ENCODE measurements around the gene HOXB9.

The HOXB9 gene

DNA sequence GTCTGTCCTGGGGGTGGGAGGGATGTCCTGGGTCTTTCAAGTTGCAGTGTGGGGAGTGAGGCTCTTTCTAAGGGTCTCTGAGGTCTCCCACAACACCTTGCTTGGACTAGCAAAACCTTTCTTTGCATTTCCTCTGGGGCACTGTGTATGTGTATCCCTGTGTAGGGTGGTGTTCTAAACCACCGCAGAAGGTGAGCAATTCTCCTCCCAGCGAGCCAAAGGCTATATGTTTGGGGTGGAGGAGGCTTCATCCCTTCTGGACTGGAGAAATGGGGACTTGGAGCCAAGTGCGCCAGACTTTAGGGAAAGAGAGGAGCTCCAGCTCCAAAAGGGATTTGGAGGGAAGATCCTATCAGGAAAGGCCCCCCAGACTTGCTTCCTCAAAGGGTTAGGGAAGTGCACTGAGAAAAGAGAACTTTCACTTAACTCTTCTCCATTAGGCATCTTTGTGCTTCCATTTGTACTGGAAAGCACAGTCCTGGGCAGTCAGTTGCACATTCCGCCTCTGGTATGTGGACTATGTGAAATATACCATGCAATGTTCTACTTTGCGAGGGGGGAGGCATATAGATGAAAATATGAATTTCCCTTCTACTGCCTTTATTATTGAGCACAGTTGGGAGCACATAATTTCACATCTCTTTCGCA lies 18.9 kb upstream of the HOXB9 start:
- no peak for TF ChIP-seq CTCF (IDR thresholded peaks at IDR 0.05; ENCODE audit: low read depth, low read length)
- Histone ChIP-seq H3K27ac (no peak overlapping the region), H3K9me3 (ENCODE audit: severe bottlenecking) (peaks cover 4% of the 10 kb centered on the region), H3K36me3 (no peaks in the 10 kb centered on the region), H3K4me3 (ENCODE audit: low read depth, low read length) (no peak overlapping the region), H3K27me3 (ENCODE audit: insufficient read depth, low read depth, severe bottlenecking) (peaks cover 98% of the 10 kb centered on the region)
- DNase-seq, result no peak

GRCh38 chr17:48644159-48644558 lies 18.0 kb upstream of the HOXB9 start:
- no peak overlapping the region for H3K27ac ChIP-seq

GRCh38 chr17:48643697-48644012 lies 17.5 kb upstream of the HOXB9 start:
- DNase-seq, result no peak
- Histone ChIP-seq H3K4me3 (ENCODE audit: low read depth, low read length) (no peak overlapping the region), H3K27ac (no peak overlapping the region), H3K27me3 (ENCODE audit: insufficient read depth, low read depth, severe bottlenecking) (peaks cover 100% of the 10 kb centered on the region), H3K9me3 (ENCODE audit: severe bottlenecking) (peaks cover 4% of the 10 kb centered on the region), H3K36me3 (no peaks in the 10 kb centered on the region)
- no peak for TF ChIP-seq CTCF (IDR thresholded peaks at IDR 0.05; ENCODE audit: low read depth, low read length)

More at GRCh38 chr17:48644159-48644558, 18.0 kb upstream of the HOXB9 start:
- Histone ChIP-seq H3K27me3 (ENCODE audit: insufficient read depth, low read depth, severe bottlenecking) (peaks cover 100% of the 10 kb centered on the region), H3K4me3 (ENCODE audit: low read depth, low read length) (no peak overlapping the region), H3K9me3 (ENCODE audit: severe bottlenecking) (peaks cover 4% of the 10 kb centered on the region), H3K36me3 (no peaks in the 10 kb centered on the region)
- TF ChIP-seq CTCF (IDR thresholded peaks at IDR 0.05; ENCODE audit: low read depth, low read length), result no peak
- DNase-seq, result no peak

DNA sequence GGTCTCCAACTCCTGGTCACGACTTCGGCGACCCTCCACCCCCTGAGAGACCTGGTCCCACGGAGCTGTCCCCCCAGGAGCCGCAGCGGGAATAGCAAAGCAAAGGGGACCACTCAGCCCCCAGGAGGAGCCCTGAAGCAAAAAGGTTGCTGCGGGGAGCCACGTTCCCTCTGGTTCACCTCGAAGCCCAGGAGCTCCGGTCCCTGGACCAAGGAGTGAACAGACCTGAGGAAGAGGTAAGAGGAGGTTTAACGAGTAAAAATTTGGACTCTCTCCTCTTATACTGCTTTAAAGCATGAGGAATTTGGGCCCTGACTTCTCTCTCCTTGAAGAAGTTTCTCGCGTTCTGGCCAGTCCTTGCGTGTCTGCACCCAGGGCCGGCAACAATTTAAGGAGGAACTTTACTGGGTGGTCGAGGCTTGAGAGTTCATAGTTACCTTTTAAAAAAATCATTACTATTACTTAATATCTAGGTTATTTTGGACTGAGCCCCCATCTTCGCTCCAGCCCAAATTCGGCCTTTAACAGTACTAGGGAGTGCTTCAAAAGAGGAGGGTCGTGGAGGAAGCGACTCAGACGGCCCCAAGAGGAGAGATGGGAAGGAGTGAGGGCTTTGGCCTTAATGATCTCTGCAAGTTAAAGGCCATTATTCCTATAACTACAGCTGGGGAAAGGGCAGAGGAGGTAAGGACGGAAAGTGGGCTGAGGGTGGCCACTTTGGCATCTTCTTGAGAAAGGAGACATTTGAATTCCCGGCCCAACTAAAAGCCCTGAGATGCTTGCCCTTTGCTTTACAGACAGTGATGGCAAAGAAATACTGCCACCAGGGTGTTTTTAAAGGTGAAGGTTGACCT lies 16.9 kb upstream of the HOXB9 start:
- peaks cover 100% of the 10 kb centered on the region for H3K27me3 ChIP-seq (ENCODE audit: insufficient read depth, low read depth, severe bottlenecking)
- no peak overlapping the region for H3K27ac ChIP-seq
- no peaks in the 10 kb centered on the region for H3K36me3 ChIP-seq
- peaks cover 4% of the 10 kb centered on the region for H3K9me3 ChIP-seq (ENCODE audit: severe bottlenecking)
- DNase-seq, result no peak
- no peak overlapping the region for H3K4me3 ChIP-seq (ENCODE audit: low read depth, low read length)
- TF ChIP-seq CTCF (IDR thresholded peaks at IDR 0.05; ENCODE audit: low read depth, low read length), result no peak

GRCh38 chr17:48642059-48642842 lies 16.1 kb upstream of the HOXB9 start:
- Histone ChIP-seq H3K27ac (no peak overlapping the region), H3K27me3 (ENCODE audit: insufficient read depth, low read depth, severe bottlenecking) (peaks cover 100% of the 10 kb centered on the region), H3K4me3 (ENCODE audit: low read depth, low read length) (no peak overlapping the region), H3K9me3 (ENCODE audit: severe bottlenecking) (peaks cover 4% of the 10 kb centered on the region), H3K36me3 (no peaks in the 10 kb centered on the region)
- 0 out of 2 replicates have a peak, but pooled peaks have one; percentile 7 for TF ChIP-seq CTCF (IDR thresholded peaks at IDR 0.05; ENCODE audit: low read depth, low read length)
- DNase-seq, result peak; percentile 42
